WTC11 (cell line): ENCODE measurements around the gene IRF8.

ENCODE experiments used
- ARID4B ChIP-seq: sonication (generic); formaldehyde crosslinking; IDR thresholded peaks from 2 replicates; pipeline ENCODE4 v1.8.0; 2023; ENCODE audit warnings: missing genetic modification reagents, mild to moderate bottlenecking, borderline replicate concordance
- ATF3 ChIP-seq: sonication (generic); formaldehyde crosslinking; conservative IDR thresholded peaks from 2 replicates; pipeline ENCODE4 v1.8.1; 2022; ENCODE audit warnings: mild to moderate bottlenecking, missing genetic modification reagents
- CREB1 ChIP-seq: sonication (generic); formaldehyde crosslinking; IDR thresholded peaks from 2 replicates; pipeline ENCODE4 v1.8.0; 2023; ENCODE audit warnings: mild to moderate bottlenecking, missing genetic modification reagents
- CREM ChIP-seq: sonication (generic); formaldehyde crosslinking; IDR thresholded peaks from 2 replicates; pipeline ENCODE4 v1.8.1; 2022; ENCODE audit warnings: mild to moderate bottlenecking, missing genetic modification reagents, moderate library complexity
- MYBL2 ChIP-seq: sonication (generic); formaldehyde crosslinking; IDR thresholded peaks from 2 replicates; pipeline ENCODE4 v1.8.1; 2023; ENCODE audit warnings: mild to moderate bottlenecking, moderate library complexity, missing genetic modification reagents
- NFE2L1 ChIP-seq: sonication (generic); formaldehyde crosslinking; IDR thresholded peaks from 2 replicates; pipeline ENCODE4 v1.8.1; 2023; ENCODE audit warnings: missing genetic modification reagents
- NR2C2 ChIP-seq: sonication (generic); formaldehyde crosslinking; IDR thresholded peaks from 2 replicates; pipeline ENCODE4 v1.8.0; 2022; ENCODE audit warnings: mild to moderate bottlenecking, missing genetic modification reagents
- ZNF281 ChIP-seq: sonication (generic); formaldehyde crosslinking; IDR thresholded peaks from 2 replicates; pipeline ENCODE4 v1.8.0; 2023; ENCODE audit warnings: mild to moderate bottlenecking, missing genetic modification reagents
- ZNF512 ChIP-seq: sonication (generic); formaldehyde crosslinking; IDR thresholded peaks from 2 replicates; pipeline ENCODE4 v1.8.1; 2022; ENCODE audit warnings: missing genetic modification reagents, borderline replicate concordance
- TF ChIP-seq, protein P1 (sequence below): fragments of 200-600 bp; IDR thresholded peaks from 2 replicates; pipeline ENCODE4 v1.8.0; 2022; ENCODE audit warnings: antibody characterized with exemption
- TF ChIP-seq, protein P2 (sequence below): sonication (generic); formaldehyde crosslinking; IDR thresholded peaks from 2 replicates; pipeline ENCODE4 v1.8.1; 2023; ENCODE audit warnings: mild to moderate bottlenecking, missing genetic modification reagents

- TF ChIP-seq ATF3 (CRISPR knock-in tag), result no peak
- TF ChIP-seq, protein P1, sequence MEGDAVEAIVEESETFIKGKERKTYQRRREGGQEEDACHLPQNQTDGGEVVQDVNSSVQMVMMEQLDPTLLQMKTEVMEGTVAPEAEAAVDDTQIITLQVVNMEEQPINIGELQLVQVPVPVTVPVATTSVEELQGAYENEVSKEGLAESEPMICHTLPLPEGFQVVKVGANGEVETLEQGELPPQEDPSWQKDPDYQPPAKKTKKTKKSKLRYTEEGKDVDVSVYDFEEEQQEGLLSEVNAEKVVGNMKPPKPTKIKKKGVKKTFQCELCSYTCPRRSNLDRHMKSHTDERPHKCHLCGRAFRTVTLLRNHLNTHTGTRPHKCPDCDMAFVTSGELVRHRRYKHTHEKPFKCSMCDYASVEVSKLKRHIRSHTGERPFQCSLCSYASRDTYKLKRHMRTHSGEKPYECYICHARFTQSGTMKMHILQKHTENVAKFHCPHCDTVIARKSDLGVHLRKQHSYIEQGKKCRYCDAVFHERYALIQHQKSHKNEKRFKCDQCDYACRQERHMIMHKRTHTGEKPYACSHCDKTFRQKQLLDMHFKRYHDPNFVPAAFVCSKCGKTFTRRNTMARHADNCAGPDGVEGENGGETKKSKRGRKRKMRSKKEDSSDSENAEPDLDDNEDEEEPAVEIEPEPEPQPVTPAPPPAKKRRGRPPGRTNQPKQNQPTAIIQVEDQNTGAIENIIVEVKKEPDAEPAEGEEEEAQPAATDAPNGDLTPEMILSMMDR, result no peak
- TF ChIP-seq, protein P2, sequence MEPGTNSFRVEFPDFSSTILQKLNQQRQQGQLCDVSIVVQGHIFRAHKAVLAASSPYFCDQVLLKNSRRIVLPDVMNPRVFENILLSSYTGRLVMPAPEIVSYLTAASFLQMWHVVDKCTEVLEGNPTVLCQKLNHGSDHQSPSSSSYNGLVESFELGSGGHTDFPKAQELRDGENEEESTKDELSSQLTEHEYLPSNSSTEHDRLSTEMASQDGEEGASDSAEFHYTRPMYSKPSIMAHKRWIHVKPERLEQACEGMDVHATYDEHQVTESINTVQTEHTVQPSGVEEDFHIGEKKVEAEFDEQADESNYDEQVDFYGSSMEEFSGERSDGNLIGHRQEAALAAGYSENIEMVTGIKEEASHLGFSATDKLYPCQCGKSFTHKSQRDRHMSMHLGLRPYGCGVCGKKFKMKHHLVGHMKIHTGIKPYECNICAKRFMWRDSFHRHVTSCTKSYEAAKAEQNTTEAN (CRISPR knock-in tag), result no peak
- TF ChIP-seq NFE2L1 (CRISPR knock-in tag), result no peak
- no peak for TF ChIP-seq CREM (CRISPR knock-in tag)
- no peak for TF ChIP-seq MYBL2 (CRISPR knock-in tag)
- no peak for TF ChIP-seq NR2C2 (CRISPR knock-in tag)
- no peak for TF ChIP-seq ZNF281 (CRISPR knock-in tag)
- TF ChIP-seq ZNF512 (CRISPR knock-in tag), result no peak
- no peak for TF ChIP-seq ARID4B (CRISPR knock-in tag)
- no peak for TF ChIP-seq CREB1 (CRISPR knock-in tag)
These were observed 31.3 kb downstream of the IRF8 start for GRCh38 chr16:85930301-85930700.
